HFF-Myc (cell line): ENCODE data around the gene TNRC6C.
"Not testable (repeated sequence)": the region's sequence is repeated elsewhere in the genome, so short reads cannot be mapped to it uniquely, and the experiment has no call there.

Source experiments
- DNase-seq: peaks from one replicate; pipeline ENCODE4 v3.0.0-alpha.2; 2011; ENCODE audit warnings: low read depth; ENCODE audit errors: extremely low read depth
- H3K4me3 ChIP-seq: replicated peaks from 2 replicates; pipeline ENCODE4 v1.5.1; 2011; ENCODE audit warnings: low read depth, mild to moderate bottlenecking, control low read depth, low read length
- CTCF ChIP-seq: IDR thresholded peaks from 2 replicates; pipeline ENCODE4 v1.5.1; 2012; ENCODE audit warnings: mild to moderate bottlenecking, low read depth, low read length, control low read depth; ENCODE audit errors: missing control alignments

Gene TNRC6C

GRCh38 chr17:78112518-78113471 lies 154.3 kb downstream of the TNRC6C start:
- no peak overlapping the region for H3K4me3 ChIP-seq
- TF ChIP-seq CTCF: peak; percentile 97
- DNase-seq: no peak

- DNase-seq: no peak
- H3K4me3 ChIP-seq: no peak overlapping the region
- no peak for TF ChIP-seq CTCF
Observed at GRCh38 chr17:78113804-78114785, 155.6 kb downstream of the TNRC6C start.

GRCh38 chr17:78114831-78115723 lies 156.6 kb downstream of the TNRC6C start:
- H3K4me3 ChIP-seq: no peak overlapping the region
- no peak for DNase-seq
- no peak for TF ChIP-seq CTCF

- not testable (repeated sequence) for DNase-seq, H3K4me3 ChIP-seq
Observed at GRCh38 chr17:78115803-78116202, 157.3 kb downstream of the TNRC6C start.

GRCh38 chr17:78116411-78116810 lies 157.9 kb downstream of the TNRC6C start:
- no peak overlapping the region for H3K4me3 ChIP-seq
- no peak for TF ChIP-seq CTCF
- no peak for DNase-seq

GRCh38 chr17:78117027-78117981 lies 158.8 kb downstream of the TNRC6C start:
- H3K4me3 ChIP-seq: no peak overlapping the region
- peak; percentile 31 for TF ChIP-seq CTCF
- no peak for DNase-seq
